ENCODE results near the gene ARHGAP8. TPM values are rescaled to one million over a fixed set of nuclear protein-coding genes. Genes with fewer than 3 reads are reported as not detected.
A peak's percentile ranks its signal among the peaks of the same experiment; 100 is the strongest.

ARHGAP8 gene
- total and polyA plus RNA-seq, 2 experiments from 2014 or later: 62.8 to 64.9 TPM

GRCh38 chr22:44755417-44755816, 3.0 kb downstream of the ARHGAP8 start:
- no peak for TF ChIP-seq EZH2 (IDR thresholded peaks at IDR 0.05; ENCODE audit: low read depth, unreplicated experiment)
- TF ChIP-seq ETS1 (IDR thresholded peaks at IDR 0.05): no peak
- TF ChIP-seq, protein P1, sequence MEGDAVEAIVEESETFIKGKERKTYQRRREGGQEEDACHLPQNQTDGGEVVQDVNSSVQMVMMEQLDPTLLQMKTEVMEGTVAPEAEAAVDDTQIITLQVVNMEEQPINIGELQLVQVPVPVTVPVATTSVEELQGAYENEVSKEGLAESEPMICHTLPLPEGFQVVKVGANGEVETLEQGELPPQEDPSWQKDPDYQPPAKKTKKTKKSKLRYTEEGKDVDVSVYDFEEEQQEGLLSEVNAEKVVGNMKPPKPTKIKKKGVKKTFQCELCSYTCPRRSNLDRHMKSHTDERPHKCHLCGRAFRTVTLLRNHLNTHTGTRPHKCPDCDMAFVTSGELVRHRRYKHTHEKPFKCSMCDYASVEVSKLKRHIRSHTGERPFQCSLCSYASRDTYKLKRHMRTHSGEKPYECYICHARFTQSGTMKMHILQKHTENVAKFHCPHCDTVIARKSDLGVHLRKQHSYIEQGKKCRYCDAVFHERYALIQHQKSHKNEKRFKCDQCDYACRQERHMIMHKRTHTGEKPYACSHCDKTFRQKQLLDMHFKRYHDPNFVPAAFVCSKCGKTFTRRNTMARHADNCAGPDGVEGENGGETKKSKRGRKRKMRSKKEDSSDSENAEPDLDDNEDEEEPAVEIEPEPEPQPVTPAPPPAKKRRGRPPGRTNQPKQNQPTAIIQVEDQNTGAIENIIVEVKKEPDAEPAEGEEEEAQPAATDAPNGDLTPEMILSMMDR (conservative IDR thresholded peaks at IDR 0.05; ENCODE audit: low read depth in 2 of 2): no peak
- TF ChIP-seq EZH2phosphoT487 (IDR thresholded peaks at IDR 0.05; ENCODE audit: unreplicated experiment): no peak
- no peak for TF ChIP-seq POLR2AphosphoS5 (IDR thresholded peaks at IDR 0.05; ENCODE audit: low read depth)
- TF ChIP-seq ZNF114 (CRISPR knock-in tag; IDR thresholded peaks at IDR 0.05): no peak
- TF ChIP-seq CREB1 (CRISPR knock-in tag; IDR thresholded peaks at IDR 0.05; ENCODE audit: low read depth): no peak
- H3K4me3 ChIP-seq: peak overlapping the region; percentile 44
- H3K36me3 ChIP-seq (ENCODE audit: insufficient read depth): no peaks in the 10 kb centered on the region
- Mint-ChIP-seq H3K27ac (peak overlapping the region; percentile 78), H3K4me1 (peaks cover 48% of the 10 kb centered on the region), H3K27me3 (ENCODE audit: insufficient read depth, low read depth, poor library complexity) (peaks cover 25% of the 10 kb centered on the region), H3K36me3 (ENCODE audit: low read depth) (peaks cover 31% of the 10 kb centered on the region), H3K4me3 (peak overlapping the region; percentile 56; the same call in 1 of the 3 replicates), H3K9me3 (peaks cover 7% of the 10 kb centered on the region; the same call in 2 of the 3 replicates)
- H3F3A ChIP-seq (replicated peaks; ENCODE audit: low read depth): 0 out of 2 replicates have a peak, but pooled peaks cover 7% of the 10 kb centered on the region
- peaks cover 9% of the 10 kb centered on the region for H4K20me1 ChIP-seq (replicated peaks; ENCODE audit: insufficient read depth)
- H3K4me1 ChIP-seq (ENCODE audit: insufficient read depth): peaks cover 27% of the 10 kb centered on the region
- ATAC-seq: peak; percentile 6; the same call in 1 of the 3 replicates
- peak overlapping the region; percentile 87 for H3K27ac ChIP-seq (ENCODE audit: low read depth)
- H3K27me3 ChIP-seq (ENCODE audit: insufficient read depth): no peaks in the 10 kb centered on the region
- H3K79me2 ChIP-seq (replicated peaks; ENCODE audit: insufficient read depth): peaks cover 76% of the 10 kb centered on the region
- H2AFZ ChIP-seq: no peak overlapping the region
- H3K9me2 ChIP-seq (ENCODE audit: insufficient read depth): no peaks in the 10 kb centered on the region
- no peak for DNase-seq (ENCODE audit: low spot score)
- H3K4me2 ChIP-seq: peak overlapping the region; percentile 81

GRCh38 chr22:44755956-44756361, 3.6 kb downstream of the ARHGAP8 start:
- H2AFZ ChIP-seq: no peak overlapping the region
- H3K79me2 ChIP-seq (replicated peaks; ENCODE audit: insufficient read depth): peaks cover 82% of the 10 kb centered on the region
- H3K4me2 ChIP-seq: peak overlapping the region; percentile 81
- Mint-ChIP-seq H3K4me3 (peak overlapping the region; percentile 56), H3K4me1 (peaks cover 48% of the 10 kb centered on the region), H3K9me3 (peaks cover 7% of the 10 kb centered on the region; the same call in 2 of the 3 replicates), H3K27ac (peak overlapping the region; percentile 78), H3K36me3 (ENCODE audit: low read depth) (peaks cover 34% of the 10 kb centered on the region), H3K27me3 (ENCODE audit: insufficient read depth, low read depth, poor library complexity) (peaks cover 25% of the 10 kb centered on the region)
- H4K20me1 ChIP-seq (replicated peaks; ENCODE audit: insufficient read depth): peaks cover 12% of the 10 kb centered on the region
- peak overlapping the region; percentile 44 for H3K4me3 ChIP-seq
- peaks cover 27% of the 10 kb centered on the region for H3K4me1 ChIP-seq (ENCODE audit: insufficient read depth)
- ATAC-seq (peak; percentile 48), DNase-seq (ENCODE audit: low spot score) (peak; percentile 78)
- TF ChIP-seq, protein P1 (conservative IDR thresholded peaks at IDR 0.05; ENCODE audit: low read depth in 2 of 2): no peak
- TF ChIP-seq, protein P2, sequence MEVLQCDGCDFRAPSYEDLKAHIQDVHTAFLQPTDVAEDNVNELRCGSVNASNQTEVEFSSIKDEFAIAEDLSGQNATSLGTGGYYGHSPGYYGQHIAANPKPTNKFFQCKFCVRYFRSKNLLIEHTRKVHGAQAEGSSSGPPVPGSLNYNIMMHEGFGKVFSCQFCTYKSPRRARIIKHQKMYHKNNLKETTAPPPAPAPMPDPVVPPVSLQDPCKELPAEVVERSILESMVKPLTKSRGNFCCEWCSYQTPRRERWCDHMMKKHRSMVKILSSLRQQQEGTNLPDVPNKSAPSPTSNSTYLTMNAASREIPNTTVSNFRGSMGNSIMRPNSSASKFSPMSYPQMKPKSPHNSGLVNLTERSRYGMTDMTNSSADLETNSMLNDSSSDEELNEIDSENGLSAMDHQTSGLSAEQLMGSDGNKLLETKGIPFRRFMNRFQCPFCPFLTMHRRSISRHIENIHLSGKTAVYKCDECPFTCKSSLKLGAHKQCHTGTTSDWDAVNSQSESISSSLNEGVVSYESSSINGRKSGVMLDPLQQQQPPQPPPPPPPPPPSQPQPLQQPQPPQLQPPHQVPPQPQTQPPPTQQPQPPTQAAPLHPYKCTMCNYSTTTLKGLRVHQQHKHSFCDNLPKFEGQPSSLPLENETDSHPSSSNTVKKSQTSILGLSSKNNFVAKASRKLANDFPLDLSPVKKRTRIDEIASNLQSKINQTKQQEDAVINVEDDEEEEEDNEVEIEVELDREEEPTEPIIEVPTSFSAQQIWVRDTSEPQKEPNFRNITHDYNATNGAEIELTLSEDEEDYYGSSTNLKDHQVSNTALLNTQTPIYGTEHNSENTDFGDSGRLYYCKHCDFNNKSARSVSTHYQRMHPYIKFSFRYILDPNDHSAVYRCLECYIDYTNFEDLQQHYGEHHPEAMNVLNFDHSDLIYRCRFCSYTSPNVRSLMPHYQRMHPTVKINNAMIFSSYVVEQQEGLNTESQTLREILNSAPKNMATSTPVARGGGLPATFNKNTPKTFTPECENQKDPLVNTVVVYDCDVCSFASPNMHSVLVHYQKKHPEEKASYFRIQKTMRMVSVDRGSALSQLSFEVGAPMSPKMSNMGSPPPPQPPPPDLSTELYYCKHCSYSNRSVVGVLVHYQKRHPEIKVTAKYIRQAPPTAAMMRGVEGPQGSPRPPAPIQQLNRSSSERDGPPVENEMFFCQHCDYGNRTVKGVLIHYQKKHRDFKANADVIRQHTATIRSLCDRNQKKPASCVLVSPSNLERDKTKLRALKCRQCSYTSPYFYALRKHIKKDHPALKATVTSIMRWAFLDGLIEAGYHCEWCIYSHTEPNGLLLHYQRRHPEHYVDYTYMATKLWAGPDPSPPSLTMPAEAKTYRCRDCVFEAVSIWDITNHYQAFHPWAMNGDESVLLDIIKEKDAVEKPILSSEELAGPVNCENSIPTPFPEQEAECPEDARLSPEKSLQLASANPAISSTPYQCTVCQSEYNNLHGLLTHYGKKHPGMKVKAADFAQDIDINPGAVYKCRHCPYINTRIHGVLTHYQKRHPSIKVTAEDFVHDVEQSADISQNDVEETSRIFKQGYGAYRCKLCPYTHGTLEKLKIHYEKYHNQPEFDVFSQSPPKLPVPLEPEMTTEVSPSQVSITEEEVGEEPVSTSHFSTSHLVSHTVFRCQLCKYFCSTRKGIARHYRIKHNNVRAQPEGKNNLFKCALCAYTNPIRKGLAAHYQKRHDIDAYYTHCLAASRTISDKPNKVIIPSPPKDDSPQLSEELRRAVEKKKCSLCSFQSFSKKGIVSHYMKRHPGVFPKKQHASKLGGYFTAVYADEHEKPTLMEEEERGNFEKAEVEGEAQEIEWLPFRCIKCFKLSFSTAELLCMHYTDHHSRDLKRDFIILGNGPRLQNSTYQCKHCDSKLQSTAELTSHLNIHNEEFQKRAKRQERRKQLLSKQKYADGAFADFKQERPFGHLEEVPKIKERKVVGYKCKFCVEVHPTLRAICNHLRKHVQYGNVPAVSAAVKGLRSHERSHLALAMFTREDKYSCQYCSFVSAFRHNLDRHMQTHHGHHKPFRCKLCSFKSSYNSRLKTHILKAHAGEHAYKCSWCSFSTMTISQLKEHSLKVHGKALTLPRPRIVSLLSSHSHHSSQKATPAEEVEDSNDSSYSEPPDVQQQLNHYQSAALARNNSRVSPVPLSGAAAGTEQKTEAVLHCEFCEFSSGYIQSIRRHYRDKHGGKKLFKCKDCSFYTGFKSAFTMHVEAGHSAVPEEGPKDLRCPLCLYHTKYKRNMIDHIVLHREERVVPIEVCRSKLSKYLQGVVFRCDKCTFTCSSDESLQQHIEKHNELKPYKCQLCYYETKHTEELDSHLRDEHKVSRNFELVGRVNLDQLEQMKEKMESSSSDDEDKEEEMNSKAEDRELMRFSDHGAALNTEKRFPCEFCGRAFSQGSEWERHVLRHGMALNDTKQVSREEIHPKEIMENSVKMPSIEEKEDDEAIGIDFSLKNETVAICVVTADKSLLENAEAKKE (CRISPR knock-in tag; IDR thresholded peaks at IDR 0.05): peak; percentile 67; the same call in 1 of the 2 replicates
- no peaks in the 10 kb centered on the region for H3K9me2 ChIP-seq (ENCODE audit: insufficient read depth)
- H3K27me3 ChIP-seq (ENCODE audit: insufficient read depth): no peaks in the 10 kb centered on the region
- H3K36me3 ChIP-seq (ENCODE audit: insufficient read depth): no peaks in the 10 kb centered on the region
- peak overlapping the region; percentile 87 for H3K27ac ChIP-seq (ENCODE audit: low read depth)
- 0 out of 2 replicates have a peak, but pooled peaks cover 7% of the 10 kb centered on the region for H3F3A ChIP-seq (replicated peaks; ENCODE audit: low read depth)
